ENCODE data around the gene MOB3A. TPM values are rescaled to one million over a fixed set of nuclear protein-coding genes. Genes with fewer than 3 reads are reported as not detected.
A peak's percentile ranks its signal among the peaks of the same experiment; 100 is the strongest.

MOB3A gene
- total and polyA plus RNA-seq, 9 of the 15 experiments (the other 6 are each of a cell fraction or from before 2014, with no cell fraction given), result 1.1 to 24.1 (median 6.0) TPM

DNA sequence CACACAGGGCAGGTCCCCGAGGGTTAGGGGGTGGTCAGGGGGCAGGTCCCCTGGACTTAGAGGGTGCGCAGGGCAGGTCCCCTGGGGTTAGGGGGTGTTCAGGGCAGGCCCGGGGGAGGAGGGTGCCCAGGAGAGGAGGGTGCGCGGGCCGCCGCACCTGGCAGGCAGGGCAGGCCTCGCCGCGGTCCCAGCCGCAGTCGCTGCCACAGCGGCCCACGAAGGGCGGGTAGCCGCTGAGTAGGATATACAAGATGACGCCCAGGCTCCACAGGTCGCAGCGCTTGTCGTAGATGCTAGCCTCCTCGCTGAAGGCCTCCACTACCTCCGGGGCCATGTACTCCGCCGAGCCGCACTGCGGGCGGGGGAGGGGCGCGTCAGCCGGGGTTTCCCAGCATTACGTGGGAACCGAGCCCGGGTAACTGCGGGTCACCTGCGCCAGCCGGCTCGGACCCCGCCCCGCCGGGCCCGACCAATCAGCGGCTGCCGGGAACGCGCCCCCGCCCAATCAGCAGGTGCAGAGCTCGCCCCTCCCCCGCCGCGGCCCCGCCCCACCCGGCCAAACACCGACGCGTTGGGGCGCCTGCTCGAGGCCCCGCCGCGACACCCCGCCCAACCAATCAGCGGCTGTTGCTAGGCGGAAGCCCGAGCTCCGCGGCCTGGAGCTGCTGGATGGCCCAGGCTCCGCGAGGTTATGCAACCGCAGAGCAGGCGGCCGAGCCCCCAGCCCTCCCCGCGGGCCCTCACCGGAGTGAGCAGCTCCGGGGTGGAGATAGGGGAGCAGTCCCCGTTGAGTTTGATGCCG, 54.2 kb downstream of the MOB3A start (continued):
- TF ChIP-seq, protein P1, sequence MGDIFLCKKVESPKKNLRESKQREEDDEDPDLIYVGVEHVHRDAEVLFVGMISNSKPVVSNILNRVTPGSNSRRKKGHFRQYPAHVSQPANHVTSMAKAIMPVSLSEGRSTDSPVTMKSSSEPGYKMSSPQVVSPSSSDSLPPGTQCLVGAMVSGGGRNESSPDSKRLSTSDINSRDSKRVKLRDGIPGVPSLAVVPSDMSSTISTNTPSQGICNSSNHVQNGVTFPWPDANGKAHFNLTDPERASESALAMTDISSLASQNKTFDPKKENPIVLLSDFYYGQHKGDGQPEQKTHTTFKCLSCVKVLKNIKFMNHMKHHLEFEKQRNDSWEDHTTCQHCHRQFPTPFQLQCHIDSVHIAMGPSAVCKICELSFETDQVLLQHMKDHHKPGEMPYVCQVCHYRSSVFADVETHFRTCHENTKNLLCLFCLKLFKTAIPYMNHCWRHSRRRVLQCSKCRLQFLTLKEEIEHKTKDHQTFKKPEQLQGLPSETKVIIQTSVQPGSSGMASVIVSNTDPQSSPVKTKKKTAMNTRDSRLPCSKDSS (IDR thresholded peaks at IDR 0.05; ENCODE audit: low read depth, partially characterized antibody), result no peak
- TF ChIP-seq, protein P2, sequence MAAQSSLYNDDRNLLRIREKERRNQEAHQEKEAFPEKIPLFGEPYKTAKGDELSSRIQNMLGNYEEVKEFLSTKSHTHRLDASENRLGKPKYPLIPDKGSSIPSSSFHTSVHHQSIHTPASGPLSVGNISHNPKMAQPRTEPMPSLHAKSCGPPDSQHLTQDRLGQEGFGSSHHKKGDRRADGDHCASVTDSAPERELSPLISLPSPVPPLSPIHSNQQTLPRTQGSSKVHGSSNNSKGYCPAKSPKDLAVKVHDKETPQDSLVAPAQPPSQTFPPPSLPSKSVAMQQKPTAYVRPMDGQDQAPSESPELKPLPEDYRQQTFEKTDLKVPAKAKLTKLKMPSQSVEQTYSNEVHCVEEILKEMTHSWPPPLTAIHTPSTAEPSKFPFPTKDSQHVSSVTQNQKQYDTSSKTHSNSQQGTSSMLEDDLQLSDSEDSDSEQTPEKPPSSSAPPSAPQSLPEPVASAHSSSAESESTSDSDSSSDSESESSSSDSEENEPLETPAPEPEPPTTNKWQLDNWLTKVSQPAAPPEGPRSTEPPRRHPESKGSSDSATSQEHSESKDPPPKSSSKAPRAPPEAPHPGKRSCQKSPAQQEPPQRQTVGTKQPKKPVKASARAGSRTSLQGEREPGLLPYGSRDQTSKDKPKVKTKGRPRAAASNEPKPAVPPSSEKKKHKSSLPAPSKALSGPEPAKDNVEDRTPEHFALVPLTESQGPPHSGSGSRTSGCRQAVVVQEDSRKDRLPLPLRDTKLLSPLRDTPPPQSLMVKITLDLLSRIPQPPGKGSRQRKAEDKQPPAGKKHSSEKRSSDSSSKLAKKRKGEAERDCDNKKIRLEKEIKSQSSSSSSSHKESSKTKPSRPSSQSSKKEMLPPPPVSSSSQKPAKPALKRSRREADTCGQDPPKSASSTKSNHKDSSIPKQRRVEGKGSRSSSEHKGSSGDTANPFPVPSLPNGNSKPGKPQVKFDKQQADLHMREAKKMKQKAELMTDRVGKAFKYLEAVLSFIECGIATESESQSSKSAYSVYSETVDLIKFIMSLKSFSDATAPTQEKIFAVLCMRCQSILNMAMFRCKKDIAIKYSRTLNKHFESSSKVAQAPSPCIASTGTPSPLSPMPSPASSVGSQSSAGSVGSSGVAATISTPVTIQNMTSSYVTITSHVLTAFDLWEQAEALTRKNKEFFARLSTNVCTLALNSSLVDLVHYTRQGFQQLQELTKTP (IDR thresholded peaks at IDR 0.05; ENCODE audit: low read depth in 1 of 2, partially characterized antibody in 2 of 2), result no peak
- peak; percentile 89; the same call in 1 of the 2 replicates for TF ChIP-seq ZBTB7A (IDR thresholded peaks at IDR 0.05; ENCODE audit: borderline replicate concordance, control insufficient read depth, low read depth, low read length)
- no peak for TF ChIP-seq KLF16 (IDR thresholded peaks at IDR 0.05)
- peak; percentile 6; the same call in 1 of the 2 replicates for TF ChIP-seq JUND (IDR thresholded peaks at IDR 0.05; ENCODE audit: borderline replicate concordance, low read depth, low read length)
- no peak; the same call in 2 of the 3 replicates for TF ChIP-seq JUND (tag; IDR thresholded peaks at IDR 0.05; ENCODE audit: borderline replicate concordance, low read depth, low read length)
- TF ChIP-seq, protein P3, sequence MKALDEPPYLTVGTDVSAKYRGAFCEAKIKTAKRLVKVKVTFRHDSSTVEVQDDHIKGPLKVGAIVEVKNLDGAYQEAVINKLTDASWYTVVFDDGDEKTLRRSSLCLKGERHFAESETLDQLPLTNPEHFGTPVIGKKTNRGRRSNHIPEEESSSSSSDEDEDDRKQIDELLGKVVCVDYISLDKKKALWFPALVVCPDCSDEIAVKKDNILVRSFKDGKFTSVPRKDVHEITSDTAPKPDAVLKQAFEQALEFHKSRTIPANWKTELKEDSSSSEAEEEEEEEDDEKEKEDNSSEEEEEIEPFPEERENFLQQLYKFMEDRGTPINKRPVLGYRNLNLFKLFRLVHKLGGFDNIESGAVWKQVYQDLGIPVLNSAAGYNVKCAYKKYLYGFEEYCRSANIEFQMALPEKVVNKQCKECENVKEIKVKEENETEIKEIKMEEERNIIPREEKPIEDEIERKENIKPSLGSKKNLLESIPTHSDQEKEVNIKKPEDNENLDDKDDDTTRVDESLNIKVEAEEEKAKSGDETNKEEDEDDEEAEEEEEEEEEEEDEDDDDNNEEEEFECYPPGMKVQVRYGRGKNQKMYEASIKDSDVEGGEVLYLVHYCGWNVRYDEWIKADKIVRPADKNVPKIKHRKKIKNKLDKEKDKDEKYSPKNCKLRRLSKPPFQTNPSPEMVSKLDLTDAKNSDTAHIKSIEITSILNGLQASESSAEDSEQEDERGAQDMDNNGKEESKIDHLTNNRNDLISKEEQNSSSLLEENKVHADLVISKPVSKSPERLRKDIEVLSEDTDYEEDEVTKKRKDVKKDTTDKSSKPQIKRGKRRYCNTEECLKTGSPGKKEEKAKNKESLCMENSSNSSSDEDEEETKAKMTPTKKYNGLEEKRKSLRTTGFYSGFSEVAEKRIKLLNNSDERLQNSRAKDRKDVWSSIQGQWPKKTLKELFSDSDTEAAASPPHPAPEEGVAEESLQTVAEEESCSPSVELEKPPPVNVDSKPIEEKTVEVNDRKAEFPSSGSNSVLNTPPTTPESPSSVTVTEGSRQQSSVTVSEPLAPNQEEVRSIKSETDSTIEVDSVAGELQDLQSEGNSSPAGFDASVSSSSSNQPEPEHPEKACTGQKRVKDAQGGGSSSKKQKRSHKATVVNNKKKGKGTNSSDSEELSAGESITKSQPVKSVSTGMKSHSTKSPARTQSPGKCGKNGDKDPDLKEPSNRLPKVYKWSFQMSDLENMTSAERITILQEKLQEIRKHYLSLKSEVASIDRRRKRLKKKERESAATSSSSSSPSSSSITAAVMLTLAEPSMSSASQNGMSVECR (CRISPR knock-in tag; IDR thresholded peaks at IDR 0.05), result no peak
- TF ChIP-seq KDM1A (IDR thresholded peaks at IDR 0.05), result no peak
- no peak for TF ChIP-seq SMC3 (conservative IDR thresholded peaks at IDR 0.05; ENCODE audit: insufficient read depth, low read depth, low read length)
- TF ChIP-seq POLR2B (IDR thresholded peaks at IDR 0.05; ENCODE audit: low read depth, partially characterized antibody), result no peak
- no peak for TF ChIP-seq BCL6 (CRISPR knock-in tag; IDR thresholded peaks at IDR 0.05)
- TF ChIP-seq, protein P4, sequence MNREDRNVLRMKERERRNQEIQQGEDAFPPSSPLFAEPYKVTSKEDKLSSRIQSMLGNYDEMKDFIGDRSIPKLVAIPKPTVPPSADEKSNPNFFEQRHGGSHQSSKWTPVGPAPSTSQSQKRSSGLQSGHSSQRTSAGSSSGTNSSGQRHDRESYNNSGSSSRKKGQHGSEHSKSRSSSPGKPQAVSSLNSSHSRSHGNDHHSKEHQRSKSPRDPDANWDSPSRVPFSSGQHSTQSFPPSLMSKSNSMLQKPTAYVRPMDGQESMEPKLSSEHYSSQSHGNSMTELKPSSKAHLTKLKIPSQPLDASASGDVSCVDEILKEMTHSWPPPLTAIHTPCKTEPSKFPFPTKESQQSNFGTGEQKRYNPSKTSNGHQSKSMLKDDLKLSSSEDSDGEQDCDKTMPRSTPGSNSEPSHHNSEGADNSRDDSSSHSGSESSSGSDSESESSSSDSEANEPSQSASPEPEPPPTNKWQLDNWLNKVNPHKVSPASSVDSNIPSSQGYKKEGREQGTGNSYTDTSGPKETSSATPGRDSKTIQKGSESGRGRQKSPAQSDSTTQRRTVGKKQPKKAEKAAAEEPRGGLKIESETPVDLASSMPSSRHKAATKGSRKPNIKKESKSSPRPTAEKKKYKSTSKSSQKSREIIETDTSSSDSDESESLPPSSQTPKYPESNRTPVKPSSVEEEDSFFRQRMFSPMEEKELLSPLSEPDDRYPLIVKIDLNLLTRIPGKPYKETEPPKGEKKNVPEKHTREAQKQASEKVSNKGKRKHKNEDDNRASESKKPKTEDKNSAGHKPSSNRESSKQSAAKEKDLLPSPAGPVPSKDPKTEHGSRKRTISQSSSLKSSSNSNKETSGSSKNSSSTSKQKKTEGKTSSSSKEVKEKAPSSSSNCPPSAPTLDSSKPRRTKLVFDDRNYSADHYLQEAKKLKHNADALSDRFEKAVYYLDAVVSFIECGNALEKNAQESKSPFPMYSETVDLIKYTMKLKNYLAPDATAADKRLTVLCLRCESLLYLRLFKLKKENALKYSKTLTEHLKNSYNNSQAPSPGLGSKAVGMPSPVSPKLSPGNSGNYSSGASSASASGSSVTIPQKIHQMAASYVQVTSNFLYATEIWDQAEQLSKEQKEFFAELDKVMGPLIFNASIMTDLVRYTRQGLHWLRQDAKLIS (CRISPR knock-in tag; IDR thresholded peaks at IDR 0.05), result no peak

Data from K562 (cell line).